HepG2 (cell line): ENCODE results near the gene USP36. TPM values are rescaled to one million over a fixed set of nuclear protein-coding genes. Genes with fewer than 3 reads are reported as not detected.

Experiments
- CCAR2 ChIP-seq: fragments of 200-400 bp; formaldehyde crosslinking; optimal IDR thresholded peaks from 2 replicates; pipeline ENCODE3; 2018; ENCODE audit warnings: low read depth, mild to moderate bottlenecking, low read length, moderate library complexity
- KAT2B ChIP-seq: fragments of 150-350 bp; IDR thresholded peaks from 2 replicates; pipeline ENCODE4 v1.6.1; 2014; ENCODE audit warnings: low read depth, low read length, borderline replicate concordance
- KDM5B ChIP-seq: sonication (generic); formaldehyde crosslinking; IDR thresholded peaks from 2 replicates; pipeline ENCODE4 v1.4.0; 2020; ENCODE audit warnings: missing genetic modification reagents, mild to moderate bottlenecking, borderline replicate concordance
- KDM6A ChIP-seq: IDR thresholded peaks from 2 replicates; pipeline ENCODE4 v1.6.1; 2016; ENCODE audit warnings: low read depth
- MAF1 ChIP-seq: sonication (generic); formaldehyde crosslinking; IDR thresholded peaks from 2 replicates; pipeline ENCODE4 v1.5.0; 2020; ENCODE audit warnings: missing genetic modification reagents, borderline replicate concordance
- MXD4 ChIP-seq: IDR thresholded peaks from 2 replicates; pipeline ENCODE4 v1.6.1; 2016; ENCODE audit warnings: mild to moderate bottlenecking, missing biosample characterization, missing genetic modification reagents
- PAXIP1 ChIP-seq: sonication (generic); formaldehyde crosslinking; conservative IDR thresholded peaks from 2 replicates; pipeline ENCODE4 v1.4.0; 2020; ENCODE audit warnings: mild to moderate bottlenecking, missing genetic modification reagents, moderate library complexity
- TCF7 ChIP-seq: sonication (generic); IDR thresholded peaks from 2 replicates; pipeline ENCODE4 v1.6.1; 2016; ENCODE audit warnings: antibody characterized with exemption, low read depth
- ZNF24 ChIP-seq: fragments of 450-650 bp; IDR thresholded peaks from 2 replicates; pipeline ENCODE4 v1.6.1; 2017; ENCODE audit warnings: antibody characterized with exemption, mild to moderate bottlenecking
- ZNF329 ChIP-seq: sonication (generic); formaldehyde crosslinking; IDR thresholded peaks from 2 replicates; pipeline ENCODE4 v1.9.0; 2021; ENCODE audit warnings: low read depth, mild to moderate bottlenecking, missing genetic modification reagents
- ZNF337 ChIP-seq: sonication (generic); formaldehyde crosslinking; IDR thresholded peaks from 2 replicates; pipeline ENCODE4 v1.5.1; 2020; ENCODE audit warnings: missing genetic modification reagents, low read depth, mild to moderate bottlenecking, borderline replicate concordance
- ZNF362 ChIP-seq: sonication (generic); formaldehyde crosslinking; IDR thresholded peaks from 2 replicates; pipeline ENCODE4 v1.4.0; 2020; ENCODE audit warnings: missing genetic modification reagents, mild to moderate bottlenecking, borderline replicate concordance
- polyA plus RNA-seq, 8 experiments: library from polyadenylated mRNA; depleted of rRNA in 3 of 8; stranded (reverse) in 7 of 8; unstranded in 1 of 8; fragments of >200 nt; fragmentation: Illumina TruSeq in 4 of 8; extraction: Trizol in 4 of 8; gene quantifications; 2 replicates each; pipeline versions ENCODE4 v1.2.1 to v1.2.3, GENCODE V29; 2011 to 2016; ENCODE audit warnings: low read depth in 4 of 8, missing spikeins in 1 of 8, mixed read lengths in 1 of 8; ENCODE audit not compliant: insufficient read depth in 1 of 8
- total RNA-seq, 5 experiments: library from RNA; depleted of rRNA; stranded (reverse); fragments of >200 nt; fragmentation: Illumina TruSeq; extraction: Trizol; gene quantifications; 2 replicates each; pipeline ENCODE4 v1.2.3, GENCODE V29; 2016; ENCODE audit warnings: low read depth in 1 of 5
- TF ChIP-seq, protein P1 (sequence below), 2 experiments: sonication (generic) in 1 of 2; formaldehyde crosslinking in 1 of 2; IDR thresholded peaks; 2 replicates each; pipeline versions ENCODE4 v1.5.1 to v1.6.1; 2011 to 2020; ENCODE audit warnings: borderline replicate concordance in 1 of 2, low read depth in 1 of 2, low read length in 1 of 2, mild to moderate bottlenecking in 1 of 2, missing genetic modification reagents in 1 of 2, moderate library complexity in 1 of 2
- TF ChIP-seq, protein P2 (sequence below): sonication (generic); formaldehyde crosslinking; IDR thresholded peaks from 2 replicates; pipeline ENCODE4 v1.8.1; 2023; ENCODE audit warnings: mild to moderate bottlenecking, missing genetic modification reagents, borderline replicate concordance
- TF ChIP-seq, protein P3 (sequence below): IDR thresholded peaks from 2 replicates; pipeline ENCODE4 v1.6.1; 2016; ENCODE audit warnings: low read depth, missing genetic modification reagents, missing compliant biosample characterization

The USP36 gene
- total and polyA plus RNA-seq, 2 of the 13 experiments (the other 11 are each of a cell fraction or from before 2014, with no cell fraction given) = 29.6 to 45.9 TPM

- TF ChIP-seq ZNF362 (CRISPR knock-in tag) (no peak), KDM6A (CRISPR knock-in tag) (peak; percentile 51; the same call in 1 of the 2 replicates), KAT2B (no peak), TCF7 (0 out of 2 replicates have a peak, but pooled peaks have one; percentile 18), CCAR2 (no peak), ZNF24 (no peak), MXD4 (0 out of 2 replicates have a peak, but pooled peaks have one; percentile 57), ZNF337 (CRISPR knock-in tag) (0 out of 2 replicates have a peak, but pooled peaks have one; percentile 36), PAXIP1 (CRISPR knock-in tag) (peak; percentile 72), ZNF329 (CRISPR knock-in tag) (no peak), MAF1 (CRISPR knock-in tag) (no peak), KDM5B (CRISPR knock-in tag) (0 out of 2 replicates have a peak, but pooled peaks have one; percentile 26)
- TF ChIP-seq, protein P1, sequence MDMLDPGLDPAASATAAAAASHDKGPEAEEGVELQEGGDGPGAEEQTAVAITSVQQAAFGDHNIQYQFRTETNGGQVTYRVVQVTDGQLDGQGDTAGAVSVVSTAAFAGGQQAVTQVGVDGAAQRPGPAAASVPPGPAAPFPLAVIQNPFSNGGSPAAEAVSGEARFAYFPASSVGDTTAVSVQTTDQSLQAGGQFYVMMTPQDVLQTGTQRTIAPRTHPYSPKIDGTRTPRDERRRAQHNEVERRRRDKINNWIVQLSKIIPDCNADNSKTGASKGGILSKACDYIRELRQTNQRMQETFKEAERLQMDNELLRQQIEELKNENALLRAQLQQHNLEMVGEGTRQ (IDR thresholded peaks at IDR 0.05; ENCODE audit: low read depth, low read length) = no peak
- TF ChIP-seq, protein P1 (CRISPR knock-in tag; IDR thresholded peaks at IDR 0.05; ENCODE audit: borderline replicate concordance) = 0 out of 2 replicates have a peak, but pooled peaks have one; percentile 2
- TF ChIP-seq, protein P2, sequence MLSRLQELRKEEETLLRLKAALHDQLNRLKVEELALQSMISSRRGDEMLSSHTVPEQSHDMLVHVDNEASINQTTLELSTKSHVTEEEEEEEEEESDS (CRISPR knock-in tag) = no peak
- TF ChIP-seq, protein P3, sequence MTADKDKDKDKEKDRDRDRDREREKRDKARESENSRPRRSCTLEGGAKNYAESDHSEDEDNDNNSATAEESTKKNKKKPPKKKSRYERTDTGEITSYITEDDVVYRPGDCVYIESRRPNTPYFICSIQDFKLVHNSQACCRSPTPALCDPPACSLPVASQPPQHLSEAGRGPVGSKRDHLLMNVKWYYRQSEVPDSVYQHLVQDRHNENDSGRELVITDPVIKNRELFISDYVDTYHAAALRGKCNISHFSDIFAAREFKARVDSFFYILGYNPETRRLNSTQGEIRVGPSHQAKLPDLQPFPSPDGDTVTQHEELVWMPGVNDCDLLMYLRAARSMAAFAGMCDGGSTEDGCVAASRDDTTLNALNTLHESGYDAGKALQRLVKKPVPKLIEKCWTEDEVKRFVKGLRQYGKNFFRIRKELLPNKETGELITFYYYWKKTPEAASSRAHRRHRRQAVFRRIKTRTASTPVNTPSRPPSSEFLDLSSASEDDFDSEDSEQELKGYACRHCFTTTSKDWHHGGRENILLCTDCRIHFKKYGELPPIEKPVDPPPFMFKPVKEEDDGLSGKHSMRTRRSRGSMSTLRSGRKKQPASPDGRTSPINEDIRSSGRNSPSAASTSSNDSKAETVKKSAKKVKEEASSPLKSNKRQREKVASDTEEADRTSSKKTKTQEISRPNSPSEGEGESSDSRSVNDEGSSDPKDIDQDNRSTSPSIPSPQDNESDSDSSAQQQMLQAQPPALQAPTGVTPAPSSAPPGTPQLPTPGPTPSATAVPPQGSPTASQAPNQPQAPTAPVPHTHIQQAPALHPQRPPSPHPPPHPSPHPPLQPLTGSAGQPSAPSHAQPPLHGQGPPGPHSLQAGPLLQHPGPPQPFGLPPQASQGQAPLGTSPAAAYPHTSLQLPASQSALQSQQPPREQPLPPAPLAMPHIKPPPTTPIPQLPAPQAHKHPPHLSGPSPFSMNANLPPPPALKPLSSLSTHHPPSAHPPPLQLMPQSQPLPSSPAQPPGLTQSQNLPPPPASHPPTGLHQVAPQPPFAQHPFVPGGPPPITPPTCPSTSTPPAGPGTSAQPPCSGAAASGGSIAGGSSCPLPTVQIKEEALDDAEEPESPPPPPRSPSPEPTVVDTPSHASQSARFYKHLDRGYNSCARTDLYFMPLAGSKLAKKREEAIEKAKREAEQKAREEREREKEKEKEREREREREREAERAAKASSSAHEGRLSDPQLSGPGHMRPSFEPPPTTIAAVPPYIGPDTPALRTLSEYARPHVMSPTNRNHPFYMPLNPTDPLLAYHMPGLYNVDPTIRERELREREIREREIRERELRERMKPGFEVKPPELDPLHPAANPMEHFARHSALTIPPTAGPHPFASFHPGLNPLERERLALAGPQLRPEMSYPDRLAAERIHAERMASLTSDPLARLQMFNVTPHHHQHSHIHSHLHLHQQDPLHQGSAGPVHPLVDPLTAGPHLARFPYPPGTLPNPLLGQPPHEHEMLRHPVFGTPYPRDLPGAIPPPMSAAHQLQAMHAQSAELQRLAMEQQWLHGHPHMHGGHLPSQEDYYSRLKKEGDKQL (CRISPR knock-in tag) = no peak
These were observed 94.2 kb downstream of the USP36 start (continued) for GRCh38 chr17:78746263-78746948.
